SH-SY5Y (cell line): ENCODE measurements around the gene ADGRG3.

Experiments used
- GATA2 ChIP-seq: IDR thresholded peaks from 2 replicates; pipeline ENCODE4 v1.6.1; 2011; ENCODE audit warnings: mild to moderate bottlenecking, low read depth, low read length
- GATA3 ChIP-seq: IDR thresholded peaks from 2 replicates; pipeline ENCODE4 v1.6.1; 2011; ENCODE audit warnings: low read depth, mild to moderate bottlenecking, low read length, moderate library complexity

ADGRG3 gene

GRCh38 chr16:57647136-57647875 is 20.8 kb upstream of the ADGRG3 start:
- TF ChIP-seq GATA3 (no peak), GATA2 (no peak)

DNA sequence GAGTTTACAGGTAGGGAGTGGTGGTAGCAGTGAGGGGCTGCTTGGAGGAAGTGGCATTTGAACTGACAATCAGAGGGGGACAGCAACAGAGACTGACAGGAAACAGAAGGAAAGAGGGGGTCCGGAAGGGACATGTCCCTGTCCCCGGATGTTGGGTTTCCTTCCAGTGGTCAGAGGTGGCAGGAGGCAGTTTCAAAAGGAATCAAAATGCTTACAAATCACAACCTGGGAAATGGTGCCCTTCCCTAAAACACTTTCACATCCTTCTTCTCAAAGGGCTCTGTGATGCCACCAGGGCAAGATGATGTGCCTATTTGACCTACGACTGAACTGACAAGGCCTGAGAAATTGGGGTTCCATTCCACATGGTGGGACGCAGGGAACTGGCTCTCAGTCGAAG is 20.0 kb upstream of the ADGRG3 start:
- TF ChIP-seq GATA2 = no peak
- TF ChIP-seq GATA3 = no peak

GRCh38 chr16:57648581-57649442 is 19.3 kb upstream of the ADGRG3 start:
- TF ChIP-seq GATA3 (no peak), GATA2 (no peak)

DNA sequence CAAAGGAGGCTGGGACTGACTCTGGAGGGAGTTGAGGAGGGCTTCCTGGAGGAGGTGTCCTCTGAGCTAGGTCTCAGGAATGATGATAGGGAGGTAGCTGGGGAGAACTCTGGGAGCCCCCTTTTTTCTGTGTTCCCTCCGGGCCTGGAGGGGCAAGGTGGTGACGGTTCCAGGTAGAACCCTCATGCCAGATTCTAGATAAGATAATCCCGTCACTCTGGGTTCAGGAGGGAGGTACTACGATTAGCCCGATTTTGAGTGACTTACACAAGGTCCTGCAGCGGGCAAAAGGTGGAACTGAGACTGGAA is 18.7 kb upstream of the ADGRG3 start:
- TF ChIP-seq GATA3 = no peak
- peak; percentile 18; the same call in 1 of the 2 replicates for TF ChIP-seq GATA2

- TF ChIP-seq GATA2 (no peak), GATA3 (no peak)
Measured at GRCh38 chr16:57649846-57650245, 18.3 kb upstream of the ADGRG3 start.

DNA sequence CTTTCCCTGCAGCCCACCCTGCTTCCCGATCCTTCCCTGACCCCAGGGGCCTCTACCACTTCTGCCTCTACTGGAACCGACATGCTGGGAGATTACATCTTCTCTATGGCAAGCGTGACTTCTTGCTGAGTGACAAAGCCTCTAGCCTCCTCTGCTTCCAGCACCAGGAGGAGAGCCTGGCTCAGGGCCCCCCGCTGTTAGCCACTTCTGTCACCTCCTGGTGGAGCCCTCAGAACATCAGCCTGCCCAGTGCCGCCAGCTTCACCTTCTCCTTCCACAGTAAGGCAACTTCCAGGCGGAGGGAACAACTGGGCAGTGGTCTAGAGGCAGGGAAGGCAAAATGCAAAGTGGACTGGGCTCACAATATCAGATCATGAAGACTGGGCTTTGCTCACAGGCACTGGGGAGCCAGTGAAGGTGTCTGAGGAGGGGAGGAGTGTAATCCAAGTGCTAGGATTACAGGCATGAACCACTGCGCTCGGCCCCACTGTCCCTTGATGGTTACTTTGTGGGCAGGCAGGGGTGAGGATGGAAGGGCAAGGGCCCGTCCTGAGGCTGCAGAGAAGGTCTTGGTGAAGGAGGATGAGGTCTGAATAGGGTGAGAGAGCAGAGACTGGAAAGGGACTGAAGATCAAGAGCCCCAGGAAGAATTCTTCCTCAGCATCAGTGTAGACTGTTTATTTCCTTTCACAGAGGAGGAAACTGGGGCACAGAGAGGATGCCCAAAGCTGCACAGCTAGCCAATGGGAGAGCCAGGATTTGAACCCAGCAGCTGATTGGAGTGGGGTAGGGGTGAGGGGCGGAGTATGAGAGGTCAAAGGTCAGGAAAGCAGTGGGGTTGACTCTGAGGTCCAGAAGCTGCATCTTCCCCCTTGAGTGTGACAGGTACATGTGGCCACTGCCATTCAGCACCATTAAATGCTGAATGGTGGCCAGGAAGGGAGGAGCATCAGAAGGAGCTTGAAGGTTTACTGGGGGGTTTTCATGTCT is 16.5 kb upstream of the ADGRG3 start:
- TF ChIP-seq GATA3 (no peak), GATA2 (no peak)

- TF ChIP-seq GATA3 = no peak
- TF ChIP-seq GATA2 = no peak
Measured at GRCh38 chr16:57652695-57653471, 15.2 kb upstream of the ADGRG3 start.

- TF ChIP-seq GATA2 (no peak), GATA3 (no peak)
Measured at GRCh38 chr16:57653936-57654335, 14.2 kb upstream of the ADGRG3 start.

DNA sequence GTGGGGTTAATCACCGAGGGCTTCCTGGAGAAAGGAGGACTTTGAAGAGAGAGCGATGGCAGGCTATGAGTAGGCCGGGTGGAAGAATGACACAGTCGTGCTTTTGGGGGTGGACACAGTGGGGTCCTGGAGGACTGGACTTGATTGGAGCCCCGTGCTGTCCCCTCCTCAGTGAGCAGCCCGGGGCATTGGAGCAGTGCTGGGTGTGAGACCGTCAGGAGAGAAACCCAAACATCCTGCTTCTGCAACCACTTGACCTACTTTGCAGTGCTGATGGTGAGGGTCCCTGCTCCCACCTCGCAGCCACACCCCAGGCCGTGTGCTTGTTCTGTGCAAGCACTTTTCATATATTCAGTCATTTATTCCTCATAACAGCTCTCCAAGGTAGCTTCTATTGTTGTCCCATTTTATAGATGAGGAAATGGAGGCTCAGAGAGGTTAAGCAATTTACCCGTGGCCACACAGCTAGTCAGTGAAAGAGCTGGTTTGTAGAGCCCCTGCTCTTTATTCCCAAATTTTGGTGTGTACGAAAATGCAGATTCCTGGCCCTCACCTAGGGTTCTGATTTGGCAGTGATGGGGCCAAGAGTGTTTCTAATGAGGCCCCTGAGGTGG is 11.7 kb upstream of the ADGRG3 start:
- no peak for TF ChIP-seq GATA2
- TF ChIP-seq GATA3 = no peak

GRCh38 chr16:57657228-57657627 is 10.9 kb upstream of the ADGRG3 start:
- no peak for TF ChIP-seq GATA2
- TF ChIP-seq GATA3 = no peak

GRCh38 chr16:57658130-57658877 is 9.8 kb upstream of the ADGRG3 start:
- no peak for TF ChIP-seq GATA3
- TF ChIP-seq GATA2 = no peak
